HL-60 (cell line): ENCODE measurements around the gene SCLY.

Experiments used
- CTCF ChIP-seq: IDR thresholded peaks from one replicate; pipeline ENCODE4 v1.5.1; 2011; ENCODE audit warnings: low read length, control low read depth, inconsistent platforms; ENCODE audit not compliant: insufficient read depth
- SPI1 ChIP-seq: IDR thresholded peaks from 2 replicates; pipeline ENCODE4 v1.6.1; 2012; ENCODE audit warnings: low read depth, mild to moderate bottlenecking, borderline replicate concordance

- TF ChIP-seq CTCF (no peak), SPI1 (no peak)
Measured at GRCh38 chr2:238046725-238047270, 14.0 kb upstream of the SCLY start.
